Endothelial cell of umbilical vein (primary cell): ENCODE data around the gene SNX25. TPM values are rescaled to one million over a fixed set of nuclear protein-coding genes. Genes with fewer than 3 reads are reported as not detected.

ENCODE experiments used
- BruUV-seq: library from RNA; stranded (reverse); fragments of 400-500 nt; replicated peaks from 2 replicates; lab custom pipeline; 2021; lab: Mats Ljungman, UMichigan
- CTCF ChIA-PET: fragments of 300-600, 350-600 bp; sonication (Branson Sonifier 250); formaldehyde crosslinking; loops from one replicate; lab custom pipeline; 2021; ENCODE audit warnings: antibody characterized with exemption, inconsistent platforms; lab: Charles Lee
- POLR2A ChIA-PET: fragments of 300-600, 350-600 bp; sonication (Branson Sonifier 250); formaldehyde crosslinking; loops from one replicate; lab custom pipeline; 2021; ENCODE audit warnings: antibody characterized with exemption, inconsistent platforms; lab: Charles Lee
- DNase-seq: peaks from one replicate; pipeline ENCODE4 v3.0.0-alpha.2; 2011; ENCODE audit warnings: low read depth, low spot score
- FAIRE-seq: peaks from 2 replicates; lab custom pipeline; 2011; peaks lifted over from hg19 to GRCh38; lab: Jason Lieb, UNC
- H2AFZ ChIP-seq: 2 replicates; pipeline ENCODE4 v1.6.0; 2012; ENCODE audit warnings: low read depth, low read length, control low read depth, inconsistent platforms
- H3K27ac ChIP-seq: 2 replicates; pipeline ENCODE4 v1.5.1; 2011; ENCODE audit warnings: low read depth, mild to moderate bottlenecking, control low read depth, low read length, moderate library complexity; ENCODE audit not compliant: insufficient read depth
- H3K27me3 ChIP-seq, 2 experiments: 2 replicates each; pipeline versions ENCODE4 v1.6.0 to v1.6.1; 2011; ENCODE audit warnings: low read length in 2 of 2, mixed read lengths in 1 of 2; ENCODE audit not compliant: control insufficient read depth in 2 of 2, insufficient read depth in 2 of 2
- H3K36me3 ChIP-seq, 2 experiments: 2 replicates in 1 of 2; 3 replicates in 1 of 2; pipeline ENCODE4 v1.5.1; 2011; ENCODE audit warnings: low read length in 2 of 2, mild to moderate bottlenecking in 1 of 2, moderate library complexity in 1 of 2; ENCODE audit not compliant: control insufficient read depth in 2 of 2, insufficient read depth in 2 of 2; ENCODE audit errors: extremely low read depth in 1 of 2
- H3K4me1 ChIP-seq: 3 replicates; pipeline ENCODE4 v1.5.1; 2011; ENCODE audit warnings: mild to moderate bottlenecking, low read length; ENCODE audit not compliant: control insufficient read depth, insufficient read depth; ENCODE audit errors: extremely low read depth
- H3K4me2 ChIP-seq: 2 replicates; pipeline ENCODE4 v1.6.1; 2011; ENCODE audit warnings: low read length, control low read depth, mixed read lengths; ENCODE audit not compliant: insufficient read depth
- H3K4me3 ChIP-seq, 3 experiments: fragments of 200-600 bp in 1 of 3; sonication (generic), shearing (Covaris generic) in 1 of 3; replicated peaks in 1 of 3; 2 replicates each; pipeline ENCODE4 v1.5.1; 2011 to 2016; ENCODE audit warnings: control low read depth in 3 of 3, low read length in 3 of 3, mild to moderate bottlenecking in 2 of 3, inconsistent platforms in 1 of 3, low read depth in 1 of 3, moderate library complexity in 1 of 3; ENCODE audit not compliant: insufficient read depth in 1 of 3
- H3K79me2 ChIP-seq: 2 replicates; pipeline ENCODE4 v1.6.0; 2012; ENCODE audit warnings: low read length, inconsistent platforms; ENCODE audit not compliant: control insufficient read depth, insufficient read depth
- H3K9ac ChIP-seq: replicated peaks from 2 replicates; pipeline ENCODE3; 2011; ENCODE audit warnings: low read length, control low read depth; ENCODE audit not compliant: insufficient read depth; ENCODE audit errors: extremely low read depth
- H3K9me1 ChIP-seq: replicated peaks from 3 replicates; pipeline ENCODE4 v1.6.0; 2011; ENCODE audit warnings: mild to moderate bottlenecking, low read length; ENCODE audit not compliant: control insufficient read depth, insufficient read depth; ENCODE audit errors: extremely low read depth
- H3K9me3 ChIP-seq: replicated peaks from 2 replicates; pipeline ENCODE4 v1.5.1; 2012; ENCODE audit warnings: low read length, inconsistent platforms; ENCODE audit not compliant: control insufficient read depth, insufficient read depth
- H4K20me1 ChIP-seq: replicated peaks from 2 replicates; pipeline ENCODE3; 2011; ENCODE audit warnings: mild to moderate bottlenecking, low read length; ENCODE audit not compliant: control insufficient read depth, insufficient read depth; ENCODE audit errors: extremely low read depth
- EZH2 ChIP-seq: IDR thresholded peaks from 2 replicates; pipeline ENCODE4 v1.6.1; 2012; ENCODE audit warnings: borderline replicate concordance, low read depth, mild to moderate bottlenecking, moderate library complexity, low read length, inconsistent platforms; ENCODE audit not compliant: severe bottlenecking
- FOS ChIP-seq: IDR thresholded peaks from 2 replicates; pipeline ENCODE4 v1.6.1; 2011; ENCODE audit warnings: mild to moderate bottlenecking, low read length, moderate library complexity, borderline replicate concordance; ENCODE audit not compliant: insufficient read depth
- GATA2 ChIP-seq: IDR thresholded peaks from 2 replicates; pipeline ENCODE4 v1.7.0; 2011; ENCODE audit warnings: low read depth, mild to moderate bottlenecking, moderate library complexity, mixed read lengths, low read length; ENCODE audit not compliant: insufficient read length, insufficient read depth
- JUN ChIP-seq: IDR thresholded peaks from 2 replicates; pipeline ENCODE4 v1.6.1; 2011; ENCODE audit warnings: borderline replicate concordance, low read depth; ENCODE audit not compliant: insufficient read length, insufficient read depth
- MYC ChIP-seq: IDR thresholded peaks from one replicate; pipeline ENCODE4 v1.6.1; 2011; ENCODE audit warnings: mild to moderate bottlenecking, low read depth, low read length
- POLR2A ChIP-seq: IDR thresholded peaks from 2 replicates; pipeline ENCODE4 v1.6.1; 2012; ENCODE audit warnings: low read depth, mild to moderate bottlenecking, control low read depth, low read length
- POLR2AphosphoS5 ChIP-seq: IDR thresholded peaks from 2 replicates; pipeline ENCODE4 v1.6.1; 2012; ENCODE audit warnings: low read depth, mild to moderate bottlenecking, control low read depth, low read length, moderate library complexity; ENCODE audit not compliant: insufficient read depth
- dilution Hi-C: fragments of 300-500 bp; cut with MboI; formaldehyde crosslinking; loops from one replicate; pipeline ENCODE4 v1.15.0; 2019; ENCODE audit warnings: low sequenced_read_pairs; ENCODE audit not compliant: extremely low pct_ligation_motif_present
- intact Hi-C: fragments of 100-400 bp; cut with micrococcal nuclease; formaldehyde crosslinking; loops from one replicate; pipeline ENCODE4 v1.10.0; 2022
- polyA plus RNA-seq, 4 experiments: library from polyadenylated mRNA; depleted of rRNA in 3 of 4; stranded (reverse) in 3 of 4; unstranded in 1 of 4; fragments of >200 nt; gene quantifications; 2 replicates each; pipeline versions ENCODE4 v1.2.1 to v1.2.3, GENCODE V29; 2011 to 2012; ENCODE audit warnings: missing spikeins in 1 of 4
- total RNA-seq: library from RNA; stranded (reverse); gene quantifications from 2 replicates; pipeline ENCODE4 v1.2.3, GENCODE V29; 2021
- TF ChIP-seq, protein P1 (sequence below): IDR thresholded peaks from 2 replicates; pipeline ENCODE4 v1.6.1; 2011; ENCODE audit not compliant: insufficient read depth, insufficient read length
- TF ChIP-seq, protein P2 (sequence below), 2 donors: IDR thresholded peaks; 1 replicate in 1 of 2; 2 replicates in 1 of 2; pipeline ENCODE4 v1.5.1; 2011; ENCODE audit warnings: low read length in 2 of 2, mild to moderate bottlenecking in 2 of 2, moderate library complexity in 2 of 2, control low read depth in 1 of 2, inconsistent platforms in 1 of 2, low read depth in 1 of 2; ENCODE audit not compliant: insufficient read depth in 1 of 2; ENCODE audit errors: extremely low read depth in 1 of 2

The SNX25 gene
- total and polyA plus RNA-seq, 2 donors (not counting 3 experiments of a cell fraction or from before 2014, with no cell fraction given): 6.6 to 16.1 TPM

- no TSS peak for BruUV-seq
- no peak for DNase-seq
- Histone ChIP-seq H3K4me3 (no peak overlapping the region), H2AFZ (no peak overlapping the region), H3K27ac (no peak overlapping the region), H3K4me1 (peaks cover 12% of the 10 kb centered on the region), H3K79me2 (peaks cover 2% of the 10 kb centered on the region), H3K27me3 (no peaks in the 10 kb centered on the region), H3K9me1 (no peaks in the 10 kb centered on the region), H3K9ac (no peak overlapping the region), H3K9me3 (no peaks in the 10 kb centered on the region), H3K4me2 (no peak overlapping the region), H4K20me1 (no peaks in the 10 kb centered on the region), H3K36me3 (peaks cover 0 to 4% of the 10 kb centered on the region in 2 experiments)
- intact Hi-C loops (no loop called here), dilution Hi-C loops (loop anchor here (25.0 kb wide), 1 partner anchor 101 kb away; the partner anchor contains the start of genes ANKRD37 and LRP2BP)
- TF ChIP-seq MYC (no peak), JUN (no peak), FOS (no peak), GATA2 (no peak), EZH2 (no peak), POLR2AphosphoS5 (no peak), POLR2A (no peak)
- TF ChIP-seq, protein P1, sequence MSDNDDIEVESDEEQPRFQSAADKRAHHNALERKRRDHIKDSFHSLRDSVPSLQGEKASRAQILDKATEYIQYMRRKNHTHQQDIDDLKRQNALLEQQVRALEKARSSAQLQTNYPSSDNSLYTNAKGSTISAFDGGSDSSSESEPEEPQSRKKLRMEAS: no peak
- TF ChIP-seq, protein P2, sequence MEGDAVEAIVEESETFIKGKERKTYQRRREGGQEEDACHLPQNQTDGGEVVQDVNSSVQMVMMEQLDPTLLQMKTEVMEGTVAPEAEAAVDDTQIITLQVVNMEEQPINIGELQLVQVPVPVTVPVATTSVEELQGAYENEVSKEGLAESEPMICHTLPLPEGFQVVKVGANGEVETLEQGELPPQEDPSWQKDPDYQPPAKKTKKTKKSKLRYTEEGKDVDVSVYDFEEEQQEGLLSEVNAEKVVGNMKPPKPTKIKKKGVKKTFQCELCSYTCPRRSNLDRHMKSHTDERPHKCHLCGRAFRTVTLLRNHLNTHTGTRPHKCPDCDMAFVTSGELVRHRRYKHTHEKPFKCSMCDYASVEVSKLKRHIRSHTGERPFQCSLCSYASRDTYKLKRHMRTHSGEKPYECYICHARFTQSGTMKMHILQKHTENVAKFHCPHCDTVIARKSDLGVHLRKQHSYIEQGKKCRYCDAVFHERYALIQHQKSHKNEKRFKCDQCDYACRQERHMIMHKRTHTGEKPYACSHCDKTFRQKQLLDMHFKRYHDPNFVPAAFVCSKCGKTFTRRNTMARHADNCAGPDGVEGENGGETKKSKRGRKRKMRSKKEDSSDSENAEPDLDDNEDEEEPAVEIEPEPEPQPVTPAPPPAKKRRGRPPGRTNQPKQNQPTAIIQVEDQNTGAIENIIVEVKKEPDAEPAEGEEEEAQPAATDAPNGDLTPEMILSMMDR (IDR thresholded peaks at IDR 0.05; ENCODE audit: extremely low read depth in 1 of 2, insufficient read depth in 1 of 2, low read depth in 1 of 2, low read length in 2 of 2): no peak
- ChIA-PET CTCF (no interaction called here), POLR2A (no interaction called here)
- peak; percentile 18 for FAIRE-seq
Measured at GRCh38 chr4:185285632-185286393, 76.4 kb downstream of the SNX25 start.
